ENCODE results near the gene CADPS. TPM values are rescaled to one million over a fixed set of nuclear protein-coding genes. Genes with fewer than 3 reads are reported as not detected.

Gene CADPS
- total RNA-seq, 1 experiment from 2014 or later: 7.0 TPM

DNA sequence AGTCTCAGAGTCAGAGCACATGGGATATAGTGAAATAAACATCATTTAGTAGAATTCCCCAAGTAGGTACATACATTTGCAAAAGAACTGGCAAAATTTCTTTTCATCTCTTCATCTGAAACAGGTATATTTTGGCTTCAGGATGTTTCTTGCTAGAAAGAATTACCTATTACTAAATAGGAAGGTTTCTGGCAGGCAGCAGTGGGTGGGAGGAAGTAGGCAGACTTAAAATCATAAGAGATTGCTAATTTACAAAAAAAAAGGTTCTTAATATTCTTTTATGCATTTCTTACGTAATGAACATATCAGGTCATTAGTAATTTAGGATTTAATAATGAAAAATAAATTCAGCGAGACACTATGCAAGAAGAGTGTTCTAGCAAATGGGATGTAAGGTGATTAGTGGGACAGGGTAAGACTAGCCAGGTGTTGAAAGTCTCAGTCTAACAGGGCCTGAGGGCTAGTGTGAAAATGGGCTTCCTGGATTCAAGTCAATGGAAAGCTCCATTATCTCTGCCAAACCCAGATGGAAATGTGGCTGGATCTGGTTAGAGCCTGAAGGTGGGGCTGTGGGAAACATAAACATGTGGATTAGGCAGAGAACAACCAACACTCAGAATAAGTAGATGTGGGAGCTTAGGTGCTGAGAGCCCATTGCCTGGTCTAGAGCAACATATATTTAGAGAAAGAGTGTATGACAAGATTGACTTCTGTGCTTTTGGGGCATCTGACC, 374.5 kb downstream of the CADPS start:
- no peaks in the 10 kb centered on the region for H3K27me3 Mint-ChIP-seq (ENCODE audit: low read depth)
- H3K36me3 Mint-ChIP-seq: no peaks in the 10 kb centered on the region
- DNase-seq (ENCODE audit: low spot score) (peak; percentile 19), ATAC-seq (peak; percentile 90)
- no peak overlapping the region for H3K4me3 Mint-ChIP-seq
- ChIA-PET POLR2A (no interaction called here), CTCF (interaction anchor here (0.6 to 1.1 kb wide), 6 partner anchors 29 to 167 kb away, joined by 3 to 4 read pairs (median 3); no protein-coding TSS in a partner anchor)
- TF ChIP-seq, protein P1, sequence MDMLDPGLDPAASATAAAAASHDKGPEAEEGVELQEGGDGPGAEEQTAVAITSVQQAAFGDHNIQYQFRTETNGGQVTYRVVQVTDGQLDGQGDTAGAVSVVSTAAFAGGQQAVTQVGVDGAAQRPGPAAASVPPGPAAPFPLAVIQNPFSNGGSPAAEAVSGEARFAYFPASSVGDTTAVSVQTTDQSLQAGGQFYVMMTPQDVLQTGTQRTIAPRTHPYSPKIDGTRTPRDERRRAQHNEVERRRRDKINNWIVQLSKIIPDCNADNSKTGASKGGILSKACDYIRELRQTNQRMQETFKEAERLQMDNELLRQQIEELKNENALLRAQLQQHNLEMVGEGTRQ (CRISPR knock-in tag; IDR thresholded peaks at IDR 0.05): no peak
- no peaks in the 10 kb centered on the region for H3K9me3 Mint-ChIP-seq
- peaks cover 11% of the 10 kb centered on the region for H3K4me1 Mint-ChIP-seq
- H3K27ac Mint-ChIP-seq: no peak overlapping the region

DNA sequence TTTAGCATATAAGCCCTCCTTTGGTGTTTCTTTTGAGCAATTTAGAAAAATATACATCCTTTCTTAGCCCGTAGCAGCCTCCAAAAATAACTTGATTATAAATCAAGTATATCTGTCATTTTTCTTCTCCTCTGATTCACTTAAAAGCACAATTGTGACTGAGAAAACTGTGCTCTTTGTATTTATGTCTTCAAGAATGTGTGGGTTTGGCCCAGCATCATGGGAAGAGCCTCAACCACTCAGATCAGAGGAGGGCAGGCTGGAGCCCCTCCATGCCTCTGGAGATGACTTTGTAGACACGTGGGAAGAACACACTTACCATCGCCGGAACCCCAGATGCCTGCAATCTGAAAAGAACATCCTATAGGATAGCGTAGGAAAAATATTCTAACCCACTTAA, 378.1 kb downstream of the CADPS start:
- H3K36me3 Mint-ChIP-seq: no peaks in the 10 kb centered on the region
- CTCF ChIA-PET: no interaction called here

More for the DNA sequence above, 378.1 kb downstream of the CADPS start:
- Mint-ChIP-seq H3K27ac (no peak overlapping the region), H3K27me3 (ENCODE audit: low read depth) (no peaks in the 10 kb centered on the region), H3K4me1 (peaks cover 8% of the 10 kb centered on the region), H3K9me3 (no peaks in the 10 kb centered on the region), H3K4me3 (no peak overlapping the region)
- no peak for TF ChIP-seq AFF4 (CRISPR knock-in tag; IDR thresholded peaks at IDR 0.05; ENCODE audit: borderline replicate concordance)
- no peak for TF ChIP-seq SMAD3 (CRISPR knock-in tag; IDR thresholded peaks at IDR 0.05; ENCODE audit: borderline replicate concordance)
- no peak for TF ChIP-seq GABPB1 (CRISPR knock-in tag; IDR thresholded peaks at IDR 0.05)
- no peak for TF ChIP-seq ZNF532 (CRISPR knock-in tag; IDR thresholded peaks at IDR 0.05; ENCODE audit: borderline replicate concordance)
- no peak for TF ChIP-seq ZSCAN18 (CRISPR knock-in tag; IDR thresholded peaks at IDR 0.05)
- no peak for TF ChIP-seq JUN (CRISPR knock-in tag; IDR thresholded peaks at IDR 0.05)
- TF ChIP-seq NFE2L1 (CRISPR knock-in tag; IDR thresholded peaks at IDR 0.05): no peak
- TF ChIP-seq EMX1 (CRISPR knock-in tag; IDR thresholded peaks at IDR 0.05): no peak
- TF ChIP-seq ZNF396 (CRISPR knock-in tag; IDR thresholded peaks at IDR 0.05; ENCODE audit: borderline replicate concordance): no peak
- TF ChIP-seq FOXP1 (CRISPR knock-in tag; IDR thresholded peaks at IDR 0.05; ENCODE audit: borderline replicate concordance): no peak
- TF ChIP-seq MYBL2 (CRISPR knock-in tag; IDR thresholded peaks at IDR 0.05): no peak
- TF ChIP-seq RORB (CRISPR knock-in tag; IDR thresholded peaks at IDR 0.05): no peak
- TF ChIP-seq FOXJ3 (CRISPR knock-in tag; IDR thresholded peaks at IDR 0.05; ENCODE audit: borderline replicate concordance): no peak
- TF ChIP-seq, protein P2, sequence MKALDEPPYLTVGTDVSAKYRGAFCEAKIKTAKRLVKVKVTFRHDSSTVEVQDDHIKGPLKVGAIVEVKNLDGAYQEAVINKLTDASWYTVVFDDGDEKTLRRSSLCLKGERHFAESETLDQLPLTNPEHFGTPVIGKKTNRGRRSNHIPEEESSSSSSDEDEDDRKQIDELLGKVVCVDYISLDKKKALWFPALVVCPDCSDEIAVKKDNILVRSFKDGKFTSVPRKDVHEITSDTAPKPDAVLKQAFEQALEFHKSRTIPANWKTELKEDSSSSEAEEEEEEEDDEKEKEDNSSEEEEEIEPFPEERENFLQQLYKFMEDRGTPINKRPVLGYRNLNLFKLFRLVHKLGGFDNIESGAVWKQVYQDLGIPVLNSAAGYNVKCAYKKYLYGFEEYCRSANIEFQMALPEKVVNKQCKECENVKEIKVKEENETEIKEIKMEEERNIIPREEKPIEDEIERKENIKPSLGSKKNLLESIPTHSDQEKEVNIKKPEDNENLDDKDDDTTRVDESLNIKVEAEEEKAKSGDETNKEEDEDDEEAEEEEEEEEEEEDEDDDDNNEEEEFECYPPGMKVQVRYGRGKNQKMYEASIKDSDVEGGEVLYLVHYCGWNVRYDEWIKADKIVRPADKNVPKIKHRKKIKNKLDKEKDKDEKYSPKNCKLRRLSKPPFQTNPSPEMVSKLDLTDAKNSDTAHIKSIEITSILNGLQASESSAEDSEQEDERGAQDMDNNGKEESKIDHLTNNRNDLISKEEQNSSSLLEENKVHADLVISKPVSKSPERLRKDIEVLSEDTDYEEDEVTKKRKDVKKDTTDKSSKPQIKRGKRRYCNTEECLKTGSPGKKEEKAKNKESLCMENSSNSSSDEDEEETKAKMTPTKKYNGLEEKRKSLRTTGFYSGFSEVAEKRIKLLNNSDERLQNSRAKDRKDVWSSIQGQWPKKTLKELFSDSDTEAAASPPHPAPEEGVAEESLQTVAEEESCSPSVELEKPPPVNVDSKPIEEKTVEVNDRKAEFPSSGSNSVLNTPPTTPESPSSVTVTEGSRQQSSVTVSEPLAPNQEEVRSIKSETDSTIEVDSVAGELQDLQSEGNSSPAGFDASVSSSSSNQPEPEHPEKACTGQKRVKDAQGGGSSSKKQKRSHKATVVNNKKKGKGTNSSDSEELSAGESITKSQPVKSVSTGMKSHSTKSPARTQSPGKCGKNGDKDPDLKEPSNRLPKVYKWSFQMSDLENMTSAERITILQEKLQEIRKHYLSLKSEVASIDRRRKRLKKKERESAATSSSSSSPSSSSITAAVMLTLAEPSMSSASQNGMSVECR (CRISPR knock-in tag; IDR thresholded peaks at IDR 0.05; ENCODE audit: borderline replicate concordance): no peak
- ATAC-seq (no peak), DNase-seq (ENCODE audit: low spot score) (no peak)
- POLR2A ChIA-PET: no interaction called here
